ENCODE measurements around the gene CNIH1.
"Not testable (repeated sequence)": the region's sequence is repeated elsewhere in the genome, so short reads cannot be mapped to it uniquely, and the experiment has no call there.

The CNIH1 gene

GRCh38 chr14:54440037-54440436 is 1.1 kb downstream of the CNIH1 start:
- no peaks in the 10 kb centered on the region for H3K9me2 ChIP-seq (replicated peaks; ENCODE audit: control insufficient read depth, low read length)

GRCh38 chr14:54438703-54439102 is 2.5 kb downstream of the CNIH1 start:
- H3F3A ChIP-seq (ENCODE audit: control insufficient read depth, insufficient read depth), result no peaks in the 10 kb centered on the region
- no peaks in the 10 kb centered on the region for H3K9me3 ChIP-seq (ENCODE audit: control insufficient read depth, insufficient read depth, low read length)
- peaks cover 73% of the 10 kb centered on the region for H3K4me1 ChIP-seq (ENCODE audit: control insufficient read depth, low read length)
- H3K79me2 ChIP-seq (ENCODE audit: control insufficient read depth, low read length), result peaks cover 74% of the 10 kb centered on the region
- TF ChIP-seq EZH2phosphoT487 (IDR thresholded peaks at IDR 0.05; ENCODE audit: borderline replicate concordance, low read length) (no peak), CTCF (IDR thresholded peaks at IDR 0.05; ENCODE audit: low read depth, low read length, poor library complexity, severe bottlenecking) (no peak)
- no peak overlapping the region for H3K27ac ChIP-seq (ENCODE audit: low read depth, low read length)
- H4K20me1 ChIP-seq (ENCODE audit: control insufficient read depth, insufficient read depth, low read depth, low read length), result peaks cover 29% of the 10 kb centered on the region; the same call in 1 of the 2 replicates
- peak overlapping the region; percentile 88 for H3K4me2 ChIP-seq (ENCODE audit: low read length)
- H3K36me3 ChIP-seq (ENCODE audit: control insufficient read depth, low read length), result peaks cover 65% of the 10 kb centered on the region
- no peaks in the 10 kb centered on the region for H3K9me2 ChIP-seq (replicated peaks; ENCODE audit: control insufficient read depth, low read length)
- peak overlapping the region; percentile 12 for H3K4me3 ChIP-seq (ENCODE audit: low read length)
- H3K27me3 ChIP-seq (ENCODE audit: control insufficient read depth, low read length), result no peaks in the 10 kb centered on the region

More at GRCh38 chr14:54440037-54440436, 1.1 kb downstream of the CNIH1 start:
- peaks cover 21% of the 10 kb centered on the region; the same call in 1 of the 2 replicates for H4K20me1 ChIP-seq (ENCODE audit: control insufficient read depth, insufficient read depth, low read depth, low read length)
- H3K36me3 ChIP-seq (ENCODE audit: control insufficient read depth, low read length), result peaks cover 52% of the 10 kb centered on the region
- peak overlapping the region; percentile 83 for H3K4me3 ChIP-seq (ENCODE audit: low read length)
- peaks cover 60% of the 10 kb centered on the region for H3K79me2 ChIP-seq (ENCODE audit: control insufficient read depth, low read length)
- no peak for TF ChIP-seq CTCF (IDR thresholded peaks at IDR 0.05; ENCODE audit: low read depth, low read length, poor library complexity, severe bottlenecking)
- TF ChIP-seq EZH2phosphoT487 (IDR thresholded peaks at IDR 0.05; ENCODE audit: borderline replicate concordance, low read length), result no peak
- H3K9me3 ChIP-seq (ENCODE audit: control insufficient read depth, insufficient read depth, low read length), result no peaks in the 10 kb centered on the region
- peak overlapping the region; percentile 88 for H3K4me2 ChIP-seq (ENCODE audit: low read length)
- no peaks in the 10 kb centered on the region for H3F3A ChIP-seq (ENCODE audit: control insufficient read depth, insufficient read depth)
- peaks cover 62% of the 10 kb centered on the region for H3K4me1 ChIP-seq (ENCODE audit: control insufficient read depth, low read length)
- H3K27me3 ChIP-seq (ENCODE audit: control insufficient read depth, low read length), result no peaks in the 10 kb centered on the region
- H3K27ac ChIP-seq (ENCODE audit: low read depth, low read length), result 0 out of 2 replicates have a peak overlapping the region, but pooled peaks have one; percentile 53

- Histone ChIP-seq H3K79me2 (ENCODE audit: control insufficient read depth, low read length) (peaks cover 81% of the 10 kb centered on the region), H3K4me1 (ENCODE audit: control insufficient read depth, low read length) (peaks cover 73% of the 10 kb centered on the region), H3K4me2 (ENCODE audit: low read length) (peak overlapping the region; percentile 88), H3K36me3 (ENCODE audit: control insufficient read depth, low read length) (peaks cover 72% of the 10 kb centered on the region), H4K20me1 (ENCODE audit: control insufficient read depth, insufficient read depth, low read depth, low read length) (peaks cover 30% of the 10 kb centered on the region; the same call in 1 of the 2 replicates)
- H3K4me3 ChIP-seq (ENCODE audit: low read length); H3K27ac ChIP-seq (ENCODE audit: low read depth, low read length); H3F3A ChIP-seq (ENCODE audit: control insufficient read depth, insufficient read depth); H3K9me2 ChIP-seq (replicated peaks; ENCODE audit: control insufficient read depth, low read length); H3K9me3 ChIP-seq (ENCODE audit: control insufficient read depth, insufficient read depth, low read length); H3K27me3 ChIP-seq (ENCODE audit: control insufficient read depth, low read length): not testable (repeated sequence)
Observed at GRCh38 chr14:54437954-54438353, 3.2 kb downstream of the CNIH1 start.

GRCh38 chr14:54435500-54435981 is 5.6 kb downstream of the CNIH1 start:
- TF ChIP-seq EZH2phosphoT487 (IDR thresholded peaks at IDR 0.05; ENCODE audit: borderline replicate concordance, low read length) (no peak), CTCF (IDR thresholded peaks at IDR 0.05; ENCODE audit: low read depth, low read length, poor library complexity, severe bottlenecking) (no peak)
- H3K4me2 ChIP-seq (ENCODE audit: low read length), result peak overlapping the region; percentile 88
- H3F3A ChIP-seq (ENCODE audit: control insufficient read depth, insufficient read depth), result no peaks in the 10 kb centered on the region
- H3K79me2 ChIP-seq (ENCODE audit: control insufficient read depth, low read length), result peaks cover 98% of the 10 kb centered on the region
- peaks cover 94% of the 10 kb centered on the region for H3K36me3 ChIP-seq (ENCODE audit: control insufficient read depth, low read length)
- peaks cover 32% of the 10 kb centered on the region; the same call in 1 of the 2 replicates for H4K20me1 ChIP-seq (ENCODE audit: control insufficient read depth, insufficient read depth, low read depth, low read length)
- H3K4me1 ChIP-seq (ENCODE audit: control insufficient read depth, low read length), result peaks cover 64% of the 10 kb centered on the region
- H3K9me3 ChIP-seq (ENCODE audit: control insufficient read depth, insufficient read depth, low read length), result no peaks in the 10 kb centered on the region
- H3K4me3 ChIP-seq (ENCODE audit: low read length), result peak overlapping the region; percentile 39
- no peaks in the 10 kb centered on the region for H3K9me2 ChIP-seq (replicated peaks; ENCODE audit: control insufficient read depth, low read length)
- no peaks in the 10 kb centered on the region for H3K27me3 ChIP-seq (ENCODE audit: control insufficient read depth, low read length)
- H3K27ac ChIP-seq (ENCODE audit: low read depth, low read length), result no peak overlapping the region

Measured in DOHH2 (cell line).